KMS-11 (cell line): ENCODE measurements around the gene NXPH3.

ENCODE experiments used
- H2AFZ ChIP-seq: fragments of 200-600 bp; sonication (generic); 2 replicates; pipeline ENCODE4 v1.6.1; 2016; ENCODE audit warnings: antibody characterized with exemption, mixed run types, low read depth
- H3K27ac ChIP-seq: fragments of 200-600 bp; sonication (generic); 2 replicates; pipeline ENCODE4 v1.6.1; 2016; ENCODE audit warnings: mild to moderate bottlenecking, mixed run types
- H3K27me3 ChIP-seq: fragments of 200-600 bp; sonication (generic); 2 replicates; pipeline ENCODE4 v1.6.1; 2017; ENCODE audit warnings: mild to moderate bottlenecking, low read depth, mixed run types, moderate library complexity; ENCODE audit not compliant: insufficient read depth
- H3K36me3 ChIP-seq: fragments of 200-600 bp; sonication (generic); 2 replicates; pipeline ENCODE4 v1.6.1; 2017; ENCODE audit warnings: mild to moderate bottlenecking, mixed run types; ENCODE audit not compliant: insufficient read depth
- H3K4me1 ChIP-seq: fragments of 200-600 bp; sonication (generic); 2 replicates; pipeline ENCODE4 v1.6.1; 2016; ENCODE audit warnings: mild to moderate bottlenecking, low read depth, mixed run types; ENCODE audit not compliant: poor library complexity, severe bottlenecking
- H3K4me2 ChIP-seq: fragments of 200-600 bp; sonication (generic); 2 replicates; pipeline ENCODE4 v1.7.0; 2016; ENCODE audit warnings: mild to moderate bottlenecking, mixed run types
- H3K4me3 ChIP-seq: fragments of 200-600 bp; sonication (generic); IDR thresholded peaks from 2 replicates; pipeline ENCODE4 v1.6.1; 2017; ENCODE audit warnings: low read depth, low read length, mixed read lengths; ENCODE audit not compliant: insufficient read depth
- H3K79me2 ChIP-seq: fragments of 200-600 bp; sonication (generic); 2 replicates; pipeline ENCODE4 v1.6.1; 2016; ENCODE audit warnings: low read depth, mixed run types; ENCODE audit not compliant: insufficient read depth
- H3K9ac ChIP-seq: fragments of 200-600 bp; sonication (generic); 2 replicates; pipeline ENCODE4 v1.6.1; 2016; ENCODE audit warnings: mild to moderate bottlenecking, mixed run types
- H4K20me1 ChIP-seq: fragments of 200-600 bp; sonication (generic); 2 replicates; pipeline ENCODE4 v1.6.1; 2016; ENCODE audit warnings: mild to moderate bottlenecking, mixed run types; ENCODE audit not compliant: insufficient read depth
- CTCF ChIP-seq: fragments of 200-600 bp; sonication (generic); conservative IDR thresholded peaks from 2 replicates; pipeline ENCODE4 v1.6.1; 2017; ENCODE audit warnings: low read depth, mild to moderate bottlenecking, antibody characterized with exemption, low read length, moderate library complexity, mixed read lengths

NXPH3 gene

GRCh38 chr17:49597928-49598655 lies 22.4 kb downstream of the NXPH3 start:
- Histone ChIP-seq H3K79me2 (no peaks in the 10 kb centered on the region), H4K20me1 (0 out of 2 replicates have a peak, but pooled peaks cover 2% of the 10 kb centered on the region), H3K27me3 (no peaks in the 10 kb centered on the region), H3K9ac (no peak overlapping the region), H3K4me1 (no peaks in the 10 kb centered on the region), H3K36me3 (no peaks in the 10 kb centered on the region), H3K27ac (no peak overlapping the region), H3K4me2 (no peak overlapping the region), H3K4me3 (no peak overlapping the region), H2AFZ (no peak overlapping the region)
- TF ChIP-seq CTCF, result no peak

DNA sequence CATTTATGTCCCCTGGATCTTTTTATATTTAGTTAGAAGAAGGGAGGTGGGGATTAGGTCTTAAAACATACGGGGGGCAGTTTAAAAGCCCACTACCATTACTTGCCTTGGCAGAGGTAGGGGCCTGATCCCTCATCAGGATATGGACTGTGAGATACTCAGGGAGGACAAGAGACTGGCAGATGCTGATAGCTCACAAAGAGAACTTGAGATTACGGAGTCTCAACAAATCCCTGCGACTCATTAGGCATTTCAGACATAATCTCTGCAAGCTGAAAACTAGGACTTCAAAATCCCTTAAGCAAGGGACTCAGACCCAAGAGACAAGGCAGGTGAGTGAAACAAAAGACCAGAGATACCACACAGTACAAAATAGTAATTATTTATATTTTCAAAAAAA lies 23.2 kb downstream of the NXPH3 start:
- Histone ChIP-seq H3K4me2 (no peak overlapping the region), H3K27ac (no peak overlapping the region), H2AFZ (no peak overlapping the region), H4K20me1 (0 out of 2 replicates have a peak, but pooled peaks cover 2% of the 10 kb centered on the region), H3K4me1 (no peaks in the 10 kb centered on the region), H3K36me3 (no peaks in the 10 kb centered on the region), H3K4me3 (no peak overlapping the region), H3K79me2 (no peaks in the 10 kb centered on the region), H3K9ac (no peak overlapping the region), H3K27me3 (no peaks in the 10 kb centered on the region)
- no peak for TF ChIP-seq CTCF

DNA sequence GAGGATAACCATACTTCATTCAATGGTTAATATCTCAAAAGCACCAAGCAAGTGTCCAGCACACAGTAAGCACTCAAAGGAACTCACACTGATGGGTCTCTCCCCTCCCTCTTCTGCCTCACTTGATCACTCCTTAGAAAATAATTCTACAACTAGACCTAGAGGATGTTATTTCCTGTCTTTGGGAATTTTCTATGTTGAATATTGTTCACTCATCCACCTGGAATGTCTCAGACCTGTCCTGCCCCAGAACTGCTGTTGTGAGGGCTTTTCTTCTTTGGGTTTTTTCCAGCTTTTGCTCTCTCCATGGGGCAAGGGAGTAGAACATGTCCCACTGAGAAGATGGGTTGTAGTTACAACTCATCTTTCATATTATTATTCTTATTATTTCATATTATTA lies 25.3 kb downstream of the NXPH3 start:
- Histone ChIP-seq H3K36me3 (no peaks in the 10 kb centered on the region), H3K79me2 (no peaks in the 10 kb centered on the region), H2AFZ (no peak overlapping the region), H3K27ac (no peak overlapping the region), H3K9ac (no peak overlapping the region), H3K4me3 (no peak overlapping the region), H3K4me2 (no peak overlapping the region), H4K20me1 (no peaks in the 10 kb centered on the region), H3K4me1 (no peaks in the 10 kb centered on the region), H3K27me3 (no peaks in the 10 kb centered on the region)
- no peak for TF ChIP-seq CTCF

GRCh38 chr17:49602783-49603182 lies 27.1 kb downstream of the NXPH3 start:
- no peaks in the 10 kb centered on the region for H3K79me2 ChIP-seq
- no peaks in the 10 kb centered on the region for H4K20me1 ChIP-seq
- no peak overlapping the region for H2AFZ ChIP-seq
- no peak overlapping the region for H3K27ac ChIP-seq
- H3K4me3 ChIP-seq, result no peak overlapping the region
- H3K36me3 ChIP-seq, result no peaks in the 10 kb centered on the region
- TF ChIP-seq CTCF, result no peak
- no peaks in the 10 kb centered on the region for H3K4me1 ChIP-seq
- H3K27me3 ChIP-seq, result no peaks in the 10 kb centered on the region
- no peak overlapping the region for H3K9ac ChIP-seq
- no peak overlapping the region for H3K4me2 ChIP-seq
